ENCODE data around the gene FAR2. TPM values are rescaled to one million over a fixed set of nuclear protein-coding genes. Genes with fewer than 3 reads are reported as not detected.

FAR2 gene
- polyA plus RNA-seq, 1 of the 3 experiments (the other 2 are of a cell fraction): 7.4 TPM

GRCh38 chr12:29242921-29243431, 93.9 kb downstream of the FAR2 start:
- Histone ChIP-seq H3K4me3 (ENCODE audit: low read depth in 2 of 2, low read length in 1 of 2) (no peak overlapping the region), H3K4me2 (no peak overlapping the region), H3K27me3 (ENCODE audit: insufficient read depth) (no peaks in the 10 kb centered on the region), H3K9me2 (no peaks in the 10 kb centered on the region), H3K36me3 (replicated peaks in 1 of 2; ENCODE audit: control insufficient read depth in 1 of 2, insufficient read depth in 2 of 2, low read length in 1 of 2) (no peaks in the 10 kb centered on the region), H3K79me2 (ENCODE audit: insufficient read depth) (no peaks in the 10 kb centered on the region), H4K20me1 (ENCODE audit: insufficient read depth) (no peaks in the 10 kb centered on the region), H3K27ac (ENCODE audit: low read depth in 2 of 2, low read length in 1 of 2) (peak overlapping the region; percentile 14 to 74), H3F3A (replicated peaks; ENCODE audit: insufficient read depth) (no peaks in the 10 kb centered on the region), H3K9ac (no peak overlapping the region), H3K4me1 (ENCODE audit: control insufficient read depth in 1 of 2, insufficient read depth in 2 of 2, low read depth in 1 of 2, low read length in 1 of 2) (peaks cover 18 to 25% of the 10 kb centered on the region in 2 experiments; a peak in 3 of 4 replicates), H2AFZ (ENCODE audit: low read depth) (no peak overlapping the region), H3K9me3 (no peaks in the 10 kb centered on the region)
- 48% methylated on average over 4 of the region's 4 CpGs for WGBS (ENCODE audit: low lambda C conversion rate)
- ChIA-PET CTCF (interaction anchor here (0.8 to 2.0 kb wide), 6 partner anchors 9 to 75 kb away, joined by 3 to 8 read pairs (median 4); no protein-coding TSS in a partner anchor), POLR2A (no interaction called here)
- peak; percentile 12 for DNase-seq
- TF ChIP-seq RFX5 (IDR thresholded peaks at IDR 0.05; ENCODE audit: low read length) (no peak), REST (IDR thresholded peaks at IDR 0.05; ENCODE audit: low read depth, low read length) (no peak), MXI1 (IDR thresholded peaks at IDR 0.05; ENCODE audit: low read depth, low read length) (no peak), PBX3 (IDR thresholded peaks at IDR 0.05) (peak; percentile 67), NFIC (IDR thresholded peaks at IDR 0.05; ENCODE audit: borderline replicate concordance) (peak; percentile 27; the same call in 1 of the 2 replicates), EZH2phosphoT487 (IDR thresholded peaks at IDR 0.05; ENCODE audit: borderline replicate concordance, low read depth) (no peak), CHD2 (IDR thresholded peaks at IDR 0.05; ENCODE audit: low read length, partially characterized antibody) (no peak), USF1 (IDR thresholded peaks at IDR 0.05; ENCODE audit: borderline replicate concordance, low read depth) (no peak), NRF1 (IDR thresholded peaks at IDR 0.05; ENCODE audit: low read depth, low read length) (no peak), SMC3 (IDR thresholded peaks at IDR 0.05; ENCODE audit: low read depth, low read length) (no peak), FOSL2 (IDR thresholded peaks at IDR 0.05; ENCODE audit: borderline replicate concordance, low read depth) (no peak), FOXM1 (IDR thresholded peaks at IDR 0.05; ENCODE audit: low read depth) (no peak), CTCF (IDR thresholded peaks at IDR 0.05) (no peak), TAF1 (IDR thresholded peaks at IDR 0.05; ENCODE audit: borderline replicate concordance, low read depth, low read length) (no peak), SIN3A (IDR thresholded peaks at IDR 0.05; ENCODE audit: borderline replicate concordance, low read depth, low read length) (no peak), RAD21 (IDR thresholded peaks at IDR 0.05; ENCODE audit: low read length) (no peak), TEAD4 (IDR thresholded peaks at IDR 0.05; ENCODE audit: borderline replicate concordance, insufficient read depth) (no peak), ELF1 (IDR thresholded peaks at IDR 0.05) (no peak), USF2 (IDR thresholded peaks at IDR 0.05; ENCODE audit: borderline replicate concordance, low read depth, low read length) (no peak), MEF2A (IDR thresholded peaks at IDR 0.05; ENCODE audit: borderline replicate concordance, low read depth) (no peak), YY1 (IDR thresholded peaks at IDR 0.05; ENCODE audit: low read depth) (no peak), RCOR1 (IDR thresholded peaks at IDR 0.05; ENCODE audit: low read length) (no peak), TCF12 (IDR thresholded peaks at IDR 0.05) (peak; percentile 69), EP300 (IDR thresholded peaks at IDR 0.05; ENCODE audit: borderline replicate concordance in 1 of 2, low read depth in 1 of 2, low read length in 1 of 2) (peak; percentile 43 to 49; a peak in 2 of 4 replicates), GABPA (IDR thresholded peaks at IDR 0.05; ENCODE audit: low read depth) (no peak), MAX (IDR thresholded peaks at IDR 0.05; ENCODE audit: low read depth) (no peak), POLR2AphosphoS5 (IDR thresholded peaks at IDR 0.05; ENCODE audit: low read depth, low read length) (no peak; the same call in 1 of the 2 replicates)
